Panc1 (cell line): ENCODE data around the gene CDHR5. TPM values are rescaled to one million over a fixed set of nuclear protein-coding genes. Genes with fewer than 3 reads are reported as not detected.

Experiments used
- ATAC-seq: fragments of 200-7000 bp; cut with Tn5 transposase; 2 replicates; pipeline ENCODE4 v1.9.1; 2020; ENCODE audit warnings: mild to moderate bottlenecking, moderate library complexity
- BruUV-seq: library from RNA; stranded (reverse); fragments of 400-500 nt; replicated peaks from 2 replicates; lab custom pipeline; 2021; lab: Mats Ljungman, UMichigan
- CTCF ChIA-PET: fragments of 300-600 bp; sonication (Branson Sonifier 250); formaldehyde crosslinking; loops from one replicate; lab custom pipeline; 2022; ENCODE audit warnings: antibody characterized with exemption; lab: Charles Lee
- POLR2A ChIA-PET: fragments of 300-600 bp; sonication (Branson Sonifier 250); formaldehyde crosslinking; loops from one replicate; lab custom pipeline; 2022; ENCODE audit warnings: antibody characterized with exemption; lab: Charles Lee
- DNase-seq: peaks from one replicate; pipeline ENCODE4 v3.0.0-alpha.2; 2010; ENCODE audit warnings: low read depth, low spot score
- H3K27ac ChIP-seq: 2 replicates; pipeline ENCODE4 v1.5.1; 2011; ENCODE audit warnings: mild to moderate bottlenecking, low read length, inconsistent platforms
- H3K27me3 ChIP-seq: fragments of 200-500 bp; sonication (Bioruptor generic); 2 replicates; pipeline ENCODE4 v1.6.0; 2014; ENCODE audit warnings: low read length, inconsistent platforms; ENCODE audit not compliant: control insufficient read depth, insufficient read depth
- H3K36me3 ChIP-seq: fragments of 200-500 bp; sonication (Bioruptor generic); 2 replicates; pipeline ENCODE4 v1.5.1; 2014; ENCODE audit warnings: inconsistent platforms, mild to moderate bottlenecking, low read length, moderate library complexity; ENCODE audit not compliant: control insufficient read depth, insufficient read depth
- H3K4me1 ChIP-seq: 2 replicates; pipeline ENCODE4 v1.5.1; 2011; ENCODE audit warnings: inconsistent platforms, mild to moderate bottlenecking, low read length, moderate library complexity; ENCODE audit not compliant: control insufficient read depth, insufficient read depth
- H3K4me3 ChIP-seq, 2 experiments: 2 replicates each; pipeline ENCODE4 v1.5.1; 2011 to 2012; ENCODE audit warnings: low read depth in 2 of 2, low read length in 2 of 2, mild to moderate bottlenecking in 2 of 2, inconsistent platforms in 1 of 2, moderate library complexity in 1 of 2
- H3K9me3 ChIP-seq: fragments of 200-500 bp; sonication (Bioruptor generic); 2 replicates; pipeline ENCODE4 v1.5.1; 2014; ENCODE audit warnings: low read depth, mild to moderate bottlenecking, inconsistent platforms, low read length, moderate library complexity; ENCODE audit not compliant: control insufficient read depth, insufficient read depth
- CTCF ChIP-seq: fragments of 450-650 bp; IDR thresholded peaks from 2 replicates; pipeline ENCODE4 v1.5.1; 2017; ENCODE audit warnings: mild to moderate bottlenecking
- POLR2AphosphoS5 ChIP-seq: IDR thresholded peaks from 2 replicates; pipeline ENCODE4 v1.6.1; 2012; ENCODE audit warnings: mild to moderate bottlenecking, low read depth, low read length, moderate library complexity
- SIN3A ChIP-seq: IDR thresholded peaks from 2 replicates; pipeline ENCODE4 v1.6.1; 2012; ENCODE audit warnings: low read depth, mild to moderate bottlenecking, low read length, moderate library complexity, borderline replicate concordance; ENCODE audit not compliant: insufficient read depth
- TCF7L2 ChIP-seq: IDR thresholded peaks from 2 replicates; pipeline ENCODE4 v1.6.1; 2011; ENCODE audit warnings: mild to moderate bottlenecking, low read depth, low read length, inconsistent platforms
- in situ Hi-C: cut with HindIII; loops from 2 replicates; pipeline ENCODE4 v1.10.0; 2016; ENCODE audit warnings: low sequenced_read_pairs, low pct_unique_long_range_greater_than_20kb
- intact Hi-C: fragments of 100-400 bp; cut with micrococcal nuclease; formaldehyde crosslinking; loops from one replicate; pipeline ENCODE4 v1.10.0; 2022; ENCODE audit not compliant: unreplicated experiment
- total RNA-seq: library from RNA; stranded (reverse); gene quantifications from one replicate; pipeline ENCODE4 v1.2.1, GENCODE V29; 2021; ENCODE audit not compliant: unreplicated experiment
- TF ChIP-seq, protein P1 (sequence below), 2 experiments: IDR thresholded peaks; 2 replicates each; pipeline ENCODE4 v1.6.1; 2011 to 2012; ENCODE audit warnings: low read depth in 2 of 2, control low read depth in 1 of 2, low read length in 1 of 2, mild to moderate bottlenecking in 1 of 2, moderate library complexity in 1 of 2; ENCODE audit not compliant: insufficient read depth in 1 of 2

CDHR5 gene
- total RNA-seq, 1 experiment from 2014 or later: not detected

- ChIA-PET CTCF (no interaction called here), POLR2A (interaction anchor here (0.5 kb wide), 1 partner anchor 154 kb away, joined by 3 read pairs; no protein-coding TSS in a partner anchor)
- H3K4me1 ChIP-seq: no peaks in the 10 kb centered on the region
- H3K27ac ChIP-seq: no peak overlapping the region
- no peaks in the 10 kb centered on the region; the same call in 1 of the 2 replicates for H3K36me3 ChIP-seq
- H3K9me3 ChIP-seq: no peaks in the 10 kb centered on the region
- no peak for ATAC-seq
- H3K27me3 ChIP-seq: no peaks in the 10 kb centered on the region
- no peak for DNase-seq
- intact Hi-C loops: loop anchor here (5.0 kb wide), 1 partner anchor 62 kb away; no protein-coding TSS in a partner anchor
- in situ Hi-C loops: no loop called here
- BruUV-seq: no TSS peak
- TF ChIP-seq CTCF (no peak), POLR2AphosphoS5 (no peak), SIN3A (no peak), TCF7L2 (no peak)
- TF ChIP-seq, protein P1, sequence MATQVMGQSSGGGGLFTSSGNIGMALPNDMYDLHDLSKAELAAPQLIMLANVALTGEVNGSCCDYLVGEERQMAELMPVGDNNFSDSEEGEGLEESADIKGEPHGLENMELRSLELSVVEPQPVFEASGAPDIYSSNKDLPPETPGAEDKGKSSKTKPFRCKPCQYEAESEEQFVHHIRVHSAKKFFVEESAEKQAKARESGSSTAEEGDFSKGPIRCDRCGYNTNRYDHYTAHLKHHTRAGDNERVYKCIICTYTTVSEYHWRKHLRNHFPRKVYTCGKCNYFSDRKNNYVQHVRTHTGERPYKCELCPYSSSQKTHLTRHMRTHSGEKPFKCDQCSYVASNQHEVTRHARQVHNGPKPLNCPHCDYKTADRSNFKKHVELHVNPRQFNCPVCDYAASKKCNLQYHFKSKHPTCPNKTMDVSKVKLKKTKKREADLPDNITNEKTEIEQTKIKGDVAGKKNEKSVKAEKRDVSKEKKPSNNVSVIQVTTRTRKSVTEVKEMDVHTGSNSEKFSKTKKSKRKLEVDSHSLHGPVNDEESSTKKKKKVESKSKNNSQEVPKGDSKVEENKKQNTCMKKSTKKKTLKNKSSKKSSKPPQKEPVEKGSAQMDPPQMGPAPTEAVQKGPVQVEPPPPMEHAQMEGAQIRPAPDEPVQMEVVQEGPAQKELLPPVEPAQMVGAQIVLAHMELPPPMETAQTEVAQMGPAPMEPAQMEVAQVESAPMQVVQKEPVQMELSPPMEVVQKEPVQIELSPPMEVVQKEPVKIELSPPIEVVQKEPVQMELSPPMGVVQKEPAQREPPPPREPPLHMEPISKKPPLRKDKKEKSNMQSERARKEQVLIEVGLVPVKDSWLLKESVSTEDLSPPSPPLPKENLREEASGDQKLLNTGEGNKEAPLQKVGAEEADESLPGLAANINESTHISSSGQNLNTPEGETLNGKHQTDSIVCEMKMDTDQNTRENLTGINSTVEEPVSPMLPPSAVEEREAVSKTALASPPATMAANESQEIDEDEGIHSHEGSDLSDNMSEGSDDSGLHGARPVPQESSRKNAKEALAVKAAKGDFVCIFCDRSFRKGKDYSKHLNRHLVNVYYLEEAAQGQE (IDR thresholded peaks at IDR 0.05; ENCODE audit: insufficient read depth in 1 of 2, low read depth in 2 of 2, low read length in 1 of 2): no peak
- H3K4me3 ChIP-seq: no peak overlapping the region
Measured at GRCh38 chr11:660281-660680, 35.5 kb upstream of the CDHR5 start.

- no peaks in the 10 kb centered on the region; the same call in 1 of the 2 replicates for H3K36me3 ChIP-seq
- intact Hi-C loops: loop anchor here (5.0 kb wide), 1 partner anchor 63 kb away; no protein-coding TSS in a partner anchor
- DNase-seq: no peak
Measured at GRCh38 chr11:659532-660085, 34.9 kb upstream of the CDHR5 start.

More at GRCh38 chr11:659532-660085, 34.9 kb upstream of the CDHR5 start:
- no peak for ATAC-seq
- Histone ChIP-seq H3K4me3 (no peak overlapping the region), H3K9me3 (no peaks in the 10 kb centered on the region), H3K4me1 (no peaks in the 10 kb centered on the region), H3K27me3 (no peaks in the 10 kb centered on the region), H3K27ac (no peak overlapping the region)
- no TSS peak for BruUV-seq
- ChIA-PET CTCF (no interaction called here), POLR2A (no interaction called here)
- TF ChIP-seq CTCF (no peak), SIN3A (no peak), POLR2AphosphoS5 (no peak), TCF7L2 (no peak)
- TF ChIP-seq, protein P1 (IDR thresholded peaks at IDR 0.05; ENCODE audit: insufficient read depth in 1 of 2, low read depth in 2 of 2, low read length in 1 of 2): no peak
- in situ Hi-C loops: no loop called here
